ENCODE measurements around the gene SMYD2. TPM values are rescaled to one million over a fixed set of nuclear protein-coding genes. Genes with fewer than 3 reads are reported as not detected.
A peak's percentile ranks its signal among the peaks of the same experiment; 100 is the strongest.

SMYD2 gene
- total and polyA plus RNA-seq, 10 of the 15 experiments (the other 5 are each of a cell fraction or from before 2014, with no cell fraction given): 8.3 to 55.7 (median 26.4) TPM

DNA sequence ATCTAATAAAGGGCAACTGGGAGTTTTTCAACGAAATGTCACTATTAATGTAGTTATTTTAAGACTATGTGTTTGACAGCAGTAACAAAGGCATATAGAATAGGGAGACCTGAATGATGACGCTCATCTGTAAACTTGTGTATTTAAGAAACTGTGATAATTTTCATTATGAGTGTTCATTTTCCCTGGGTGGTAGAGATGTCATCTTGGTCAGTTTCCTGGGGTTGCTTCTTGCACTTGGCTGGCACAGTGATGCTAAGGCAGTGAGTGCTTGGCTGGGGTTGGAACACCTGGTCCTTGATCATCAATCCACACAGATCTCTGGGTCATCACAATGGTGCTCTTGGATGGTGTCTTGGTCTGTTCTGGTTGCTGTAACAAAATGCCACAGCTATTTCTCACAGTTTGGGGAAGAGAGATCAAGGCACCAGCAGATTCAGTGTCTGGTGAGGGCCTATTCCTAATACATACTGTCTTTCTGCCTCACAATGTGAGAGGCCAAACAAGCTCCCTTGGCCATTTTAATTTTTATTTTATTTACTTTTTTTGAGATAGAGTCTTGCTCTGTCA lies 7.9 kb upstream of the SMYD2 start:
- WGBS (ENCODE audit: insufficient coverage, insufficient replicate concordance, low lambda C conversion rate, missing lambda C conversion rate): 0% methylated on average over 2 of the region's 2 CpGs
- H2AFZ ChIP-seq (ENCODE audit: control insufficient read depth, low read depth, low read length): no peak overlapping the region
- FAIRE-seq (peak; percentile 78), DNase-seq (ENCODE audit: low read depth, low spot score) (no peak), ATAC-seq (peak; percentile 45)
- no peaks in the 10 kb centered on the region for H4K20me1 ChIP-seq (ENCODE audit: control insufficient read depth, insufficient read depth)
- ChIA-PET POLR2A (interaction anchor here (0.9 kb wide), 1 partner anchor 57 kb away, joined by 3 read pairs; no protein-coding TSS in a partner anchor), RAD21 (ENCODE audit: unreplicated experiment) (interaction anchor here (2.1 kb wide), 1 partner anchor 55 kb away, joined by 6 read pairs; no protein-coding TSS in a partner anchor), CTCF (interaction anchor here (1.1 to 5.3 kb wide), 4 partner anchors 11 to 57 kb away, joined by 3 to 91 read pairs (median 12); no protein-coding TSS in a partner anchor), SMC1A (ENCODE audit: uncharacterized antibody, unreplicated experiment) (interaction anchor here (2.5 to 5.0 kb wide), 2 partner anchors 12 to 54 kb away, joined by 21 to 52 read pairs; no protein-coding TSS in a partner anchor)
- no peaks in the 10 kb centered on the region for H3K79me2 ChIP-seq (ENCODE audit: control insufficient read depth, insufficient read depth, low read length)
- H3K27ac ChIP-seq (ENCODE audit: control insufficient read depth, insufficient read depth): no peak overlapping the region
- no peaks in the 10 kb centered on the region; the same call in 2 of the 3 replicates for H3K9me3 ChIP-seq (replicated peaks; ENCODE audit: control insufficient read depth, insufficient read depth, low read length)
- H3K4me3 ChIP-seq: no peak overlapping the region
- no peaks in the 10 kb centered on the region; a peak in 1 of 4 replicates for H3K27me3 ChIP-seq (replicated peaks in 1 of 2; ENCODE audit: control insufficient read depth in 2 of 2, insufficient read depth in 2 of 2, low read length in 1 of 2)
- H3K36me3 ChIP-seq (ENCODE audit: control insufficient read depth in 2 of 2, insufficient read depth in 2 of 2, low read length in 1 of 2): no peaks in the 10 kb centered on the region
- no peaks in the 10 kb centered on the region for H3K4me1 ChIP-seq (ENCODE audit: control insufficient read depth, insufficient read depth, low read length)
- no peak overlapping the region for H3K4me2 ChIP-seq (ENCODE audit: control insufficient read depth, insufficient read depth)
- no TSS peak for BruUV-seq (replicated peaks)
- H3K9ac ChIP-seq (ENCODE audit: control insufficient read depth, insufficient read depth, low read length): no peak overlapping the region
- intact Hi-C loops (cut with micrococcal nuclease; ENCODE audit: unreplicated experiment) (no loop called here), in situ Hi-C loops (cut with MboI) (no loop called here)
- TF ChIP-seq, protein P1, sequence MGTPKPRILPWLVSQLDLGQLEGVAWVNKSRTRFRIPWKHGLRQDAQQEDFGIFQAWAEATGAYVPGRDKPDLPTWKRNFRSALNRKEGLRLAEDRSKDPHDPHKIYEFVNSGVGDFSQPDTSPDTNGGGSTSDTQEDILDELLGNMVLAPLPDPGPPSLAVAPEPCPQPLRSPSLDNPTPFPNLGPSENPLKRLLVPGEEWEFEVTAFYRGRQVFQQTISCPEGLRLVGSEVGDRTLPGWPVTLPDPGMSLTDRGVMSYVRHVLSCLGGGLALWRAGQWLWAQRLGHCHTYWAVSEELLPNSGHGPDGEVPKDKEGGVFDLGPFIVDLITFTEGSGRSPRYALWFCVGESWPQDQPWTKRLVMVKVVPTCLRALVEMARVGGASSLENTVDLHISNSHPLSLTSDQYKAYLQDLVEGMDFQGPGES (IDR thresholded peaks at IDR 0.05): no peak
- TF ChIP-seq JUNB (IDR thresholded peaks at IDR 0.05): no peak
- no peak for TF ChIP-seq PAX5 (IDR thresholded peaks at IDR 0.05; ENCODE audit: borderline replicate concordance, low read depth, low read length)
- TF ChIP-seq STAT3 (IDR thresholded peaks at IDR 0.05; ENCODE audit: low read depth, low read length): no peak
- TF ChIP-seq ZNF384 (IDR thresholded peaks at IDR 0.05; ENCODE audit: borderline replicate concordance, low read depth, low read length): no peak
- no peak for TF ChIP-seq CREM (IDR thresholded peaks at IDR 0.05; ENCODE audit: low read depth)
- TF ChIP-seq DPF2 (IDR thresholded peaks at IDR 0.05): no peak
- no peak for TF ChIP-seq SMAD5 (IDR thresholded peaks at IDR 0.05; ENCODE audit: low read depth)
- TF ChIP-seq, protein P2, sequence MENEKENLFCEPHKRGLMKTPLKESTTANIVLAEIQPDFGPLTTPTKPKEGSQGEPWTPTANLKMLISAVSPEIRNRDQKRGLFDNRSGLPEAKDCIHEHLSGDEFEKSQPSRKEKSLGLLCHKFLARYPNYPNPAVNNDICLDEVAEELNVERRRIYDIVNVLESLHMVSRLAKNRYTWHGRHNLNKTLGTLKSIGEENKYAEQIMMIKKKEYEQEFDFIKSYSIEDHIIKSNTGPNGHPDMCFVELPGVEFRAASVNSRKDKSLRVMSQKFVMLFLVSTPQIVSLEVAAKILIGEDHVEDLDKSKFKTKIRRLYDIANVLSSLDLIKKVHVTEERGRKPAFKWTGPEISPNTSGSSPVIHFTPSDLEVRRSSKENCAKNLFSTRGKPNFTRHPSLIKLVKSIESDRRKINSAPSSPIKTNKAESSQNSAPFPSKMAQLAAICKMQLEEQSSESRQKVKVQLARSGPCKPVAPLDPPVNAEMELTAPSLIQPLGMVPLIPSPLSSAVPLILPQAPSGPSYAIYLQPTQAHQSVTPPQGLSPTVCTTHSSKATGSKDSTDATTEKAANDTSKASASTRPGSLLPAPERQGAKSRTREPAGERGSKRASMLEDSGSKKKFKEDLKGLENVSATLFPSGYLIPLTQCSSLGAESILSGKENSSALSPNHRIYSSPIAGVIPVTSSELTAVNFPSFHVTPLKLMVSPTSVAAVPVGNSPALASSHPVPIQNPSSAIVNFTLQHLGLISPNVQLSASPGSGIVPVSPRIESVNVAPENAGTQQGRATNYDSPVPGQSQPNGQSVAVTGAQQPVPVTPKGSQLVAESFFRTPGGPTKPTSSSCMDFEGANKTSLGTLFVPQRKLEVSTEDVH (IDR thresholded peaks at IDR 0.05; ENCODE audit: low read depth, partially characterized antibody): no peak
- no peak for TF ChIP-seq MEF2A (IDR thresholded peaks at IDR 0.05; ENCODE audit: insufficient read depth, low read depth, low read length)
- no peak for TF ChIP-seq CBX5 (IDR thresholded peaks at IDR 0.05; ENCODE audit: low read depth)
- TF ChIP-seq, protein P3, sequence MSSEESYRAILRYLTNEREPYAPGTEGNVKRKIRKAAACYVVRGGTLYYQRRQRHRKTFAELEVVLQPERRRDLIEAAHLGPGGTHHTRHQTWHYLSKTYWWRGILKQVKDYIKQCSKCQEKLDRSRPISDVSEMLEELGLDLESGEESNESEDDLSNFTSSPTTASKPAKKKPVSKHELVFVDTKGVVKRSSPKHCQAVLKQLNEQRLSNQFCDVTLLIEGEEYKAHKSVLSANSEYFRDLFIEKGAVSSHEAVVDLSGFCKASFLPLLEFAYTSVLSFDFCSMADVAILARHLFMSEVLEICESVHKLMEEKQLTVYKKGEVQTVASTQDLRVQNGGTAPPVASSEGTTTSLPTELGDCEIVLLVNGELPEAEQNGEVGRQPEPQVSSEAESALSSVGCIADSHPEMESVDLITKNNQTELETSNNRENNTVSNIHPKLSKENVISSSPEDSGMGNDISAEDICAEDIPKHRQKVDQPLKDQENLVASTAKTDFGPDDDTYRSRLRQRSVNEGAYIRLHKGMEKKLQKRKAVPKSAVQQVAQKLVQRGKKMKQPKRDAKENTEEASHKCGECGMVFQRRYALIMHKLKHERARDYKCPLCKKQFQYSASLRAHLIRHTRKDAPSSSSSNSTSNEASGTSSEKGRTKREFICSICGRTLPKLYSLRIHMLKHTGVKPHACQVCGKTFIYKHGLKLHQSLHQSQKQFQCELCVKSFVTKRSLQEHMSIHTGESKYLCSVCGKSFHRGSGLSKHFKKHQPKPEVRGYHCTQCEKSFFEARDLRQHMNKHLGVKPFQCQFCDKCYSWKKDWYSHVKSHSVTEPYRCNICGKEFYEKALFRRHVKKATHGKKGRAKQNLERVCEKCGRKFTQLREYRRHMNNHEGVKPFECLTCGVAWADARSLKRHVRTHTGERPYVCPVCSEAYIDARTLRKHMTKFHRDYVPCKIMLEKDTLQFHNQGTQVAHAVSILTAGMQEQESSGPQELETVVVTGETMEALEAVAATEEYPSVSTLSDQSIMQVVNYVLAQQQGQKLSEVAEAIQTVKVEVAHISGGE (CRISPR knock-in tag; IDR thresholded peaks at IDR 0.05): no peak
- no peak for TF ChIP-seq BMI1 (IDR thresholded peaks at IDR 0.05; ENCODE audit: borderline replicate concordance)
- TF ChIP-seq ETV6 (conservative IDR thresholded peaks at IDR 0.05 in 1 of 2, IDR thresholded peaks at IDR 0.05 in 1 of 2; ENCODE audit: borderline replicate concordance in 1 of 2, low read depth in 1 of 2): no peak
- TF ChIP-seq HDAC6 (IDR thresholded peaks at IDR 0.05; ENCODE audit: unreplicated experiment): no peak
- TF ChIP-seq FOXM1 (IDR thresholded peaks at IDR 0.05; ENCODE audit: low read depth, low read length): no peak

Data from GM12878 (cell line).